GM23248 (cell line): ENCODE results near the gene SYNGR2.

ENCODE experiments used
- EZH2 ChIP-seq: fragments of 200-600 bp; sonication (generic); IDR thresholded peaks from 2 replicates; pipeline ENCODE4 v1.6.1; 2018; ENCODE audit warnings: antibody characterized with exemption, mild to moderate bottlenecking; ENCODE audit not compliant: insufficient read depth, poor library complexity, severe bottlenecking
- EZH2phosphoT487 ChIP-seq: fragments of 200-600 bp; sonication (generic); IDR thresholded peaks from 2 replicates; pipeline ENCODE4 v1.6.1; 2018; ENCODE audit warnings: antibody characterized with exemption, moderate library complexity, mild to moderate bottlenecking, low read depth; ENCODE audit not compliant: insufficient read depth

GRCh38 chr17:78129351-78130089 is 38.9 kb upstream of the SYNGR2 start:
- TF ChIP-seq EZH2 = no peak
- no peak for TF ChIP-seq EZH2phosphoT487
